Measurements from ENCODE around the gene MYO16.

- TF ChIP-seq CTCF (IDR thresholded peaks at IDR 0.05; ENCODE audit: poor library complexity) (no peak), EZH2 (IDR thresholded peaks at IDR 0.05; ENCODE audit: borderline replicate concordance) (no peak)
These were observed 414.2 kb downstream of the MYO16 start for GRCh38 chr13:109043636-109044035.

Measured in hepatocyte (in vitro differentiated cells).